H9 (cell line): ENCODE measurements around the gene ATG9B. TPM values are rescaled to one million over a fixed set of nuclear protein-coding genes. Genes with fewer than 3 reads are reported as not detected.

Experiments used
- DNase-seq: peaks from one replicate; pipeline ENCODE4 v3.0.0-alpha.2; 2017
- H2AFZ ChIP-seq: one replicate; pipeline ENCODE4 v1.6.1; 2013; ENCODE audit warnings: mild to moderate bottlenecking, low read length, control low read depth, moderate library complexity
- H2AK5ac ChIP-seq: 2 replicates; pipeline ENCODE4 v1.6.1; 2013; ENCODE audit warnings: low read length, control low read depth, mixed read lengths; ENCODE audit not compliant: insufficient read length
- H2BK120ac ChIP-seq: one replicate; pipeline ENCODE4 v1.6.1; 2013; ENCODE audit warnings: low read depth, mild to moderate bottlenecking, low read length, control low read depth, inconsistent platforms; ENCODE audit not compliant: poor library complexity, severe bottlenecking
- H2BK12ac ChIP-seq: 2 replicates; pipeline ENCODE4 v1.6.1; 2013; ENCODE audit warnings: low read length, control low read depth, mixed read lengths, low read depth; ENCODE audit not compliant: insufficient read length
- H2BK15ac ChIP-seq: 2 replicates; pipeline ENCODE4 v1.6.1; 2013; ENCODE audit warnings: low read depth, low read length, control low read depth
- H2BK20ac ChIP-seq: one replicate; pipeline ENCODE4 v1.6.1; 2013; ENCODE audit warnings: low read depth, mild to moderate bottlenecking, low read length, control low read depth, inconsistent platforms; ENCODE audit not compliant: poor library complexity, severe bottlenecking
- H2BK5ac ChIP-seq: 2 replicates; pipeline ENCODE4 v1.6.1; 2013; ENCODE audit warnings: low read length, control low read depth, mixed read lengths; ENCODE audit not compliant: insufficient read length
- H3K14ac ChIP-seq: 2 replicates; pipeline ENCODE4 v1.6.1; 2013; ENCODE audit warnings: low read length, control low read depth; ENCODE audit not compliant: insufficient read depth
- H3K18ac ChIP-seq: 2 replicates; pipeline ENCODE4 v1.6.1; 2013; ENCODE audit warnings: low read depth, mild to moderate bottlenecking, mixed read lengths, low read length, control low read depth; ENCODE audit not compliant: insufficient read length
- H3K23ac ChIP-seq: 2 replicates; pipeline ENCODE4 v1.6.1; 2013; ENCODE audit warnings: low read length, control low read depth, mixed read lengths, low read depth; ENCODE audit not compliant: insufficient read length
- H3K23me2 ChIP-seq: 2 replicates; pipeline ENCODE4 v1.6.1; 2013; ENCODE audit warnings: low read depth, mild to moderate bottlenecking, mixed read lengths, low read length, control low read depth; ENCODE audit not compliant: insufficient read length, poor library complexity, severe bottlenecking
- H3K27ac ChIP-seq: 2 replicates; pipeline ENCODE4 v1.5.1; 2013; ENCODE audit warnings: low read length, control low read depth, mixed read lengths, low read depth; ENCODE audit not compliant: insufficient read length
- H3K27me3 ChIP-seq: 2 replicates; pipeline ENCODE4 v1.6.1; 2013; ENCODE audit warnings: low read length, control low read depth, inconsistent platforms; ENCODE audit not compliant: insufficient read depth
- H3K4ac ChIP-seq: 2 replicates; pipeline ENCODE4 v1.6.1; 2013; ENCODE audit warnings: low read depth, mild to moderate bottlenecking, control low read depth, inconsistent platforms, low read length, moderate library complexity
- H3K4me1 ChIP-seq: 2 replicates; pipeline ENCODE4 v1.6.1; 2013; ENCODE audit warnings: low read length, control low read depth, inconsistent platforms; ENCODE audit not compliant: insufficient read depth
- H3K4me2 ChIP-seq: 2 replicates; pipeline ENCODE4 v1.6.1; 2013; ENCODE audit warnings: low read length, control low read depth, mixed read lengths; ENCODE audit not compliant: insufficient read length, insufficient read depth
- H3K56ac ChIP-seq: 2 replicates; pipeline ENCODE4 v1.6.1; 2013; ENCODE audit warnings: low read depth, mild to moderate bottlenecking, mixed read lengths, low read length, control low read depth; ENCODE audit not compliant: insufficient read length
- H3K79me1 ChIP-seq: 2 replicates; pipeline ENCODE4 v1.6.1; 2013; ENCODE audit warnings: low read depth, mild to moderate bottlenecking, moderate library complexity, low read length, control low read depth, inconsistent platforms; ENCODE audit not compliant: insufficient read depth, poor library complexity, severe bottlenecking
- H3K79me2 ChIP-seq: 2 replicates; pipeline ENCODE4 v1.6.1; 2013; ENCODE audit warnings: low read length, control low read depth, inconsistent platforms; ENCODE audit not compliant: insufficient read depth
- H3K9ac ChIP-seq: 2 replicates; pipeline ENCODE4 v1.6.1; 2013; ENCODE audit warnings: low read length, control low read depth, mixed read lengths; ENCODE audit not compliant: insufficient read length; ENCODE audit errors: extremely low read depth
- H3K9me3 ChIP-seq: one replicate; pipeline ENCODE4 v1.6.1; 2013; ENCODE audit warnings: low read depth, low read length, inconsistent platforms; ENCODE audit not compliant: control insufficient read depth
- H3T11ph ChIP-seq: one replicate; pipeline ENCODE4 v1.6.1; 2013; ENCODE audit warnings: mild to moderate bottlenecking, low read length, control low read depth, inconsistent platforms
- H4K20me1 ChIP-seq: one replicate; pipeline ENCODE4 v1.6.1; 2013; ENCODE audit not compliant: control insufficient read depth, insufficient read length, insufficient read depth
- H4K5ac ChIP-seq: 2 replicates; pipeline ENCODE4 v1.6.1; 2013; ENCODE audit warnings: low read depth, mild to moderate bottlenecking, mixed read lengths, low read length, control low read depth; ENCODE audit not compliant: insufficient read length
- H4K8ac ChIP-seq: replicated peaks from 2 replicates; pipeline ENCODE4 v1.6.1; 2013; ENCODE audit warnings: low read length, control low read depth, mixed read lengths, low read depth; ENCODE audit not compliant: insufficient read length
- H4K91ac ChIP-seq: 2 replicates; pipeline ENCODE4 v1.6.1; 2013; ENCODE audit warnings: low read depth, mild to moderate bottlenecking, moderate library complexity, mixed read lengths, low read length, control low read depth; ENCODE audit not compliant: insufficient read length
- H3K27ac Mint-ChIP-seq, 3 experiments: 2 replicates in 2 of 3; 3 replicates in 1 of 3; pipeline ENCODE4 v1.8.0; 2020 to 2021; ENCODE audit warnings: mixed read lengths in 3 of 3, mild to moderate bottlenecking in 1 of 3, moderate library complexity in 1 of 3
- H3K27me3 Mint-ChIP-seq: 2 replicates; pipeline ENCODE4 v1.8.0; 2021; ENCODE audit warnings: low read depth, mild to moderate bottlenecking, moderate library complexity, mixed read lengths
- H3K36me3 Mint-ChIP-seq, 3 experiments: 2 replicates in 2 of 3; 3 replicates in 1 of 3; pipeline ENCODE4 v1.8.0; 2020 to 2021; ENCODE audit warnings: low read depth in 3 of 3, mixed read lengths in 3 of 3; ENCODE audit not compliant: insufficient read depth in 1 of 3
- H3K4me1 Mint-ChIP-seq, 2 experiments: 2 replicates each; pipeline ENCODE4 v1.8.0; 2020; ENCODE audit warnings: mixed read lengths in 2 of 2
- H3K4me3 Mint-ChIP-seq, 2 experiments: 2 replicates in 1 of 2; 3 replicates in 1 of 2; pipeline ENCODE4 v1.8.0; 2020 to 2021; ENCODE audit warnings: mild to moderate bottlenecking in 2 of 2, mixed read lengths in 2 of 2, moderate library complexity in 1 of 2
- H3K9me3 Mint-ChIP-seq, 2 experiments: 2 replicates in 1 of 2; 3 replicates in 1 of 2; pipeline ENCODE4 v1.8.0; 2020; ENCODE audit warnings: mild to moderate bottlenecking in 2 of 2, mixed read lengths in 2 of 2, moderate library complexity in 1 of 2
- CTCF ChIP-seq: fragments of 200-600 bp; sonication (generic); conservative IDR thresholded peaks from 3 replicates; pipeline ENCODE4 v1.8.0; 2021; ENCODE audit warnings: antibody characterized with exemption, mild to moderate bottlenecking
- WGBS: extraction: QIAGEN DNeasy Blood & Tissue Kit; methylation state at CpG from one replicate; pipeline ENCODE4 v1.1.7; 2013; ENCODE audit warnings: missing lambda C conversion rate, low lambda C conversion rate, mixed read lengths; ENCODE audit not compliant: insufficient read length; ENCODE audit errors: extremely low coverage; 5-methylcytosine and 5-hydroxymethylcytosine counted together
- total RNA-seq: library from RNA; stranded (reverse); gene quantifications from 2 replicates; pipeline ENCODE4 v1.2.1, GENCODE V29; 2021

Gene ATG9B
- total RNA-seq, 1 experiment from 2014 or later = 1.5 TPM

- peaks cover 4% of the 10 kb centered on the region; the same call in 1 of the 2 replicates for H3K4me1 ChIP-seq
- H4K91ac ChIP-seq = no peak overlapping the region
- H2BK20ac ChIP-seq = no peak overlapping the region
- H3K18ac ChIP-seq = no peak overlapping the region
- no CpG with 5 or more reads among the region's 7 CpGs for WGBS
- no peak for DNase-seq
- Mint-ChIP-seq H3K27ac (no peak overlapping the region), H3K9me3 (no peaks in the 10 kb centered on the region), H3K4me1 (peaks cover 21 to 49% of the 10 kb centered on the region in 2 experiments), H3K36me3 (peaks cover 0 to 2% (median 1%) of the 10 kb centered on the region in 3 experiments; a peak in 2 of 7 replicates), H3K27me3 (peaks cover 28% of the 10 kb centered on the region), H3K4me3 (no peak overlapping the region; a peak in 1 of 5 replicates)
- no peak overlapping the region for H2AK5ac ChIP-seq
- H3K23me2 ChIP-seq = peaks cover 8% of the 10 kb centered on the region
- no peak overlapping the region for H4K5ac ChIP-seq
- H3K4ac ChIP-seq = no peak overlapping the region
- no peak overlapping the region for H3K56ac ChIP-seq
- no peak overlapping the region for H2BK120ac ChIP-seq
- TF ChIP-seq CTCF = no peak
- H4K20me1 ChIP-seq = no peaks in the 10 kb centered on the region
- no peak overlapping the region for H3K23ac ChIP-seq
- no peak overlapping the region for H2BK15ac ChIP-seq
- H3K4me2 ChIP-seq = no peak overlapping the region
- H2AFZ ChIP-seq = no peak overlapping the region
- no peaks in the 10 kb centered on the region for H3K79me2 ChIP-seq
- no peaks in the 10 kb centered on the region for H3K9me3 ChIP-seq
- H3K27me3 ChIP-seq = no peaks in the 10 kb centered on the region
- no peak overlapping the region for H3T11ph ChIP-seq
- no peak overlapping the region for H4K8ac ChIP-seq
- no peak overlapping the region for H3K27ac ChIP-seq
- H3K14ac ChIP-seq = no peak overlapping the region; the same call in 1 of the 2 replicates
- no peak overlapping the region for H2BK5ac ChIP-seq
- no peak overlapping the region for H3K9ac ChIP-seq
- no peaks in the 10 kb centered on the region for H3K79me1 ChIP-seq
- H2BK12ac ChIP-seq = no peak overlapping the region
These were observed 14.3 kb downstream of the ATG9B start for GRCh38 chr7:151010037-151010306.
